Right lobe of liver (tissue), 4 donors: ENCODE data around the gene THPO.

ENCODE experiments used
- CTCF ChIP-seq, 4 donors: fragments of 200-600 bp in 3 of 4; fragments of 450-650 bp in 1 of 4; IDR thresholded peaks; one replicate each; pipeline versions ENCODE4 v1.5.1 to v1.8.0; 2016 to 2022; ENCODE audit warnings: antibody characterized with exemption in 4 of 4, mild to moderate bottlenecking in 2 of 4
- POLR2A ChIP-seq: fragments of 450-650 bp; IDR thresholded peaks from one replicate; pipeline ENCODE4 v1.6.1; 2017; ENCODE audit warnings: antibody characterized with exemption, mild to moderate bottlenecking
- donor health status: DM: no; HTN: no; CAD: no.
- donor health status: DM: no; HTN: no; CAD: no.
- donor health status: DM: no; HTN: yes; CAD: no.

GRCh38 chr3:184373422-184373821 lies 4.6 kb downstream of the THPO start:
- TF ChIP-seq CTCF (IDR thresholded peaks at IDR 0.05) (no peak), POLR2A (no peak)
